Measurements from ENCODE around the gene FXYD7. TPM values are rescaled to one million over a fixed set of nuclear protein-coding genes. Genes with fewer than 3 reads are reported as not detected.

Gene FXYD7
- total and polyA plus RNA-seq, 3 experiments from 2014 or later: 0.60 to 12.9 (median 1.0) TPM

DNA sequence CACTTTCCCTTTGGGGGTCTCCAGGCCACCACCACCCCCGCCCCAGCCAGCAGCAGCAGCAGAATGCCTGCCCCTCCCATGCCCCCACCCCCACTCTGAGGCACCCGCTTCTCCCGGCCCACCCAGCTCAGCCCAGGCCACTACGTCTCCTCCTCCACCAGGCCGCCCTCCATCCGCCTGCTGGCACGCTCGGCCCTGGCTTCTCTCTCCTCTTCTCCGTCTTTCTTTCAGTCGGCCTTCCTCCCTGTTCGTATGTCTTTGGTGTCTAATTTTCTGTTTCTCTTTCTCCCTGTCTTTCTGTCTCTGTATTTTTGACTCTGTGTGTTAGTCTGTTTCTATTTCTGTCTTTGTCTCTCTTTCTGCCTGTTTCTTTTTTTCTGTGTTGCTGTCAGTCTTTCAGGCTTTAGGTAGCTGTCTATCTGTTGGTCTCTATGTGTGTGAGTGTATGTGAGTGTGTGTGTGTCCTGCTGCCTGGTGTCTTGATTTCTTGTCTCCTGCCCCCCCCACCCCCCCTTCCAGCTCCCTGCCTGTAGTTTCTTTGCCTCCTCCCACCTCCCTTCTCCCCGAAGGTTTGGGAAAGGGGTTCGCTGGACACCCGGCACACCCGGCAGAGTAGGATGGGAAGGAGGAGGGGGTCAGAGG is 8.3 kb upstream of the FXYD7 start, which contains the start of gene LGI4:
Gene LGI4, minus strand, starts transcription at position 459 of the 642 bp plus-strand sequence. Its CDS starts 379 bp downstream, at position 80.
- DNase-seq: no peak
- Histone ChIP-seq H3K9me3 (ENCODE audit: low read length) (no peaks in the 10 kb centered on the region), H3K4me1 (ENCODE audit: insufficient read depth, low read length) (no peaks in the 10 kb centered on the region), H3K27me3 (ENCODE audit: insufficient read depth, low read length, poor library complexity, severe bottlenecking) (no peaks in the 10 kb centered on the region), H3K27ac (ENCODE audit: low read depth, low read length) (no peak within 1 kb of the TSS), H3K4me3 (ENCODE audit: low read length) (no peak within 1 kb of the TSS), H3K36me3 (ENCODE audit: insufficient read depth, low read length) (no peaks in the 10 kb centered on the region)
- Mint-ChIP-seq H3K4me3 (no peak within 1 kb of the TSS), H3K9me3 (no peaks in the 10 kb centered on the region), H3K27ac (peak within 1 kb of the TSS in 3 of 8 donors; percentile 5 to 76 (median 18)), H3K36me3 (no peaks in the 10 kb centered on the region), H3K27me3 (peaks cover 0 to 4% of the 10 kb centered on the region in 2 donors), H3K4me1 (peaks cover 0 to 10% (median 7%) of the 10 kb centered on the region in 3 donors)
- POLR2A ChIA-PET: no interaction called here
- CTCF ChIA-PET: interaction anchor here (1.0 to 1.4 kb wide), 4 partner anchors 10 to 91 kb away, joined by 3 to 4 read pairs (median 3); no protein-coding TSS in a partner anchor

DNA sequence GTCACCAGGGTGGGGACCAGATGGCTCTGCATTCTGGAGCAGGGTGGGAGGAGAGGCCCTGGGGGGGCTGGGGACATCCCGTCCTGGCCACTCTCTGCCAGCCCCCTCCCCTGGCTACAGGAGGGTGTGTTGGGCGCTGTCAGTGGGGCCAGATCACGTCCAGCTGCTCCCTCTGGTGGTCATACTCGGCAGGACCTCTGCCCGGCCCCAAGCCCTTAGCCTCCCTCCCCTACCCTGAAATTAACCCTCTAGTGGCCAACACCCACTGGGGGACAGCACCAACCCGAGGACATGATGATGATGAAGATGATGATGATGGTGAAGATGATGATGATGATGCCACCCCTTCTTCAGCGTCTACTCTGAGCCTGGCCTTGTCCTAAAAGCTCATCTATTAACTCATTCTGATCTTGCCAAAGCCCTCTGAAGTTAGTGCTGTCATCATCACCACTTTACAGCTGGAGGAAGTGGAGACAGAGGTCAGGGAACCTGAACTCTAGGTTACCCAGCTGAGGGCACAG is 7.6 kb upstream of the FXYD7 start:
- POLR2A ChIA-PET: no interaction called here
- no peaks in the 10 kb centered on the region for H3K4me1 ChIP-seq (ENCODE audit: insufficient read depth, low read length)
- H3K36me3 ChIP-seq (ENCODE audit: insufficient read depth, low read length): no peaks in the 10 kb centered on the region
- H3K9me3 Mint-ChIP-seq: no peaks in the 10 kb centered on the region
- H3K4me1 Mint-ChIP-seq: peaks cover under 1 to 10% (median 7%) of the 10 kb centered on the region in 3 donors
- H3K27me3 ChIP-seq (ENCODE audit: insufficient read depth, low read length, poor library complexity, severe bottlenecking): no peaks in the 10 kb centered on the region
- no peak overlapping the region for H3K4me3 Mint-ChIP-seq
- H3K36me3 Mint-ChIP-seq: no peaks in the 10 kb centered on the region
- H3K27ac Mint-ChIP-seq: peak overlapping the region in 1 of 8 donors; percentile 76
- peak; percentile 29 to 65 (median 44) for DNase-seq
- no peak overlapping the region for H3K4me3 ChIP-seq (ENCODE audit: low read length)
- H3K27me3 Mint-ChIP-seq: peaks cover 0 to 4% of the 10 kb centered on the region in 2 donors
- H3K9me3 ChIP-seq (ENCODE audit: low read length): no peaks in the 10 kb centered on the region
- no peak overlapping the region for H3K27ac ChIP-seq (ENCODE audit: low read depth, low read length)
- CTCF ChIA-PET: interaction anchor here (0.8 to 2.3 kb wide), 9 partner anchors 8 to 82 kb away, joined by 3 to 9 read pairs (median 4); no protein-coding TSS in a partner anchor

- Histone ChIP-seq H3K9me3 (ENCODE audit: low read length) (no peaks in the 10 kb centered on the region), H3K27ac (ENCODE audit: low read depth, low read length) (no peak overlapping the region), H3K36me3 (ENCODE audit: insufficient read depth, low read length) (no peaks in the 10 kb centered on the region), H3K4me1 (ENCODE audit: insufficient read depth, low read length) (peaks cover 5% of the 10 kb centered on the region), H3K4me3 (ENCODE audit: low read length) (no peak overlapping the region), H3K27me3 (ENCODE audit: insufficient read depth, low read length, poor library complexity, severe bottlenecking) (no peaks in the 10 kb centered on the region)
- Mint-ChIP-seq H3K4me3 (no peak overlapping the region), H3K36me3 (no peaks in the 10 kb centered on the region), H3K27me3 (peaks cover 1 to 4% of the 10 kb centered on the region in 2 donors), H3K27ac (no peak overlapping the region), H3K9me3 (no peaks in the 10 kb centered on the region), H3K4me1 (peaks cover 8 to 18% (median 12%) of the 10 kb centered on the region in 3 donors)
- POLR2A ChIA-PET: no interaction called here
- no peak for DNase-seq
- CTCF ChIA-PET: interaction anchor here (0.8 to 2.3 kb wide), 10 partner anchors 9 to 81 kb away, joined by 3 to 9 read pairs (median 4); partner anchors contain the start of gene FXYD5
Observed at GRCh38 chr19:35136231-35136630, 6.8 kb upstream of the FXYD7 start.

- no peaks in the 10 kb centered on the region for H3K9me3 Mint-ChIP-seq
- H3K36me3 Mint-ChIP-seq: no peaks in the 10 kb centered on the region
- H3K27ac Mint-ChIP-seq: peak overlapping the region in 2 of 8 donors; percentile 17 to 51
- POLR2A ChIA-PET: no interaction called here
- CTCF ChIA-PET: interaction anchor here (1.1 to 2.3 kb wide), 5 partner anchors 9 to 70 kb away, joined by 3 to 9 read pairs (median 5); partner anchors contain the start of gene FXYD5
- Histone ChIP-seq H3K27ac (ENCODE audit: low read depth, low read length) (no peak overlapping the region), H3K9me3 (ENCODE audit: low read length) (no peaks in the 10 kb centered on the region), H3K4me1 (ENCODE audit: insufficient read depth, low read length) (peaks cover 13% of the 10 kb centered on the region), H3K27me3 (ENCODE audit: insufficient read depth, low read length, poor library complexity, severe bottlenecking) (no peaks in the 10 kb centered on the region), H3K4me3 (ENCODE audit: low read length) (no peak overlapping the region), H3K36me3 (ENCODE audit: insufficient read depth, low read length) (no peaks in the 10 kb centered on the region)
- peaks cover 7 to 8% of the 10 kb centered on the region in 2 donors for H3K27me3 Mint-ChIP-seq
- H3K4me1 Mint-ChIP-seq: peaks cover 16 to 27% (median 21%) of the 10 kb centered on the region in 3 donors
- no peak for DNase-seq
- no peak overlapping the region for H3K4me3 Mint-ChIP-seq
Observed at GRCh38 chr19:35136977-35137702, 5.9 kb upstream of the FXYD7 start.

- H3K9me3 Mint-ChIP-seq: no peaks in the 10 kb centered on the region
- Histone ChIP-seq H3K27me3 (ENCODE audit: insufficient read depth, low read length, poor library complexity, severe bottlenecking) (no peaks in the 10 kb centered on the region), H3K9me3 (ENCODE audit: low read length) (no peaks in the 10 kb centered on the region), H3K36me3 (ENCODE audit: insufficient read depth, low read length) (no peaks in the 10 kb centered on the region), H3K27ac (ENCODE audit: low read depth, low read length) (no peak within 1 kb of the TSS), H3K4me1 (ENCODE audit: insufficient read depth, low read length) (peaks cover 21% of the 10 kb centered on the region), H3K4me3 (ENCODE audit: low read length) (no peak within 1 kb of the TSS)
- H3K4me1 Mint-ChIP-seq: peaks cover 19 to 38% (median 24%) of the 10 kb centered on the region in 3 donors
- no peak for DNase-seq
- peak within 1 kb of the TSS in 1 of 7 donors; percentile 25 for H3K4me3 Mint-ChIP-seq
- ChIA-PET CTCF (no interaction called here), POLR2A (no interaction called here)
- peak within 1 kb of the TSS in 2 of 8 donors; percentile 23 to 94 for H3K27ac Mint-ChIP-seq
- H3K36me3 Mint-ChIP-seq: no peaks in the 10 kb centered on the region
- H3K27me3 Mint-ChIP-seq: peaks cover 7 to 8% of the 10 kb centered on the region in 2 donors
Observed at GRCh38 chr19:35138305-35138892, 4.7 kb upstream of the FXYD7 start, which contains the start of gene FXYD1. Gene FXYD1 (plus strand): TSS chr19:35138824. CDS start chr19:35140080, 1,256 bp downstream.

- H3K4me3 Mint-ChIP-seq: peak overlapping the region in 6 of 7 donors; percentile 42 to 71 (median 63)
- H3K27me3 Mint-ChIP-seq: peaks cover 7 to 10% of the 10 kb centered on the region in 2 donors
- no peaks in the 10 kb centered on the region for H3K9me3 Mint-ChIP-seq
- peak overlapping the region in 4 of 8 donors; percentile 40 to 89 (median 82) for H3K27ac Mint-ChIP-seq
- H3K36me3 Mint-ChIP-seq: no peaks in the 10 kb centered on the region
- H3K4me1 Mint-ChIP-seq: peaks cover 38 to 57% (median 40%) of the 10 kb centered on the region in 3 donors
- no peaks in the 10 kb centered on the region for H3K36me3 ChIP-seq (ENCODE audit: insufficient read depth, low read length)
- ChIA-PET POLR2A (interaction anchor here (0.9 to 3.2 kb wide), 3 partner anchors 13 to 21 kb away, joined by 3 to 34 read pairs (median 3); partner anchors contain the start of gene FXYD5), CTCF (interaction anchor here (1.6 to 2.5 kb wide), 3 partner anchors 13 to 29 kb away, joined by 4 to 29 read pairs (median 5); partner anchors contain the start of genes FXYD3 and FXYD5)
- no peak for DNase-seq
- H3K4me1 ChIP-seq (ENCODE audit: insufficient read depth, low read length): peaks cover 40% of the 10 kb centered on the region
- no peaks in the 10 kb centered on the region for H3K27me3 ChIP-seq (ENCODE audit: insufficient read depth, low read length, poor library complexity, severe bottlenecking)
- no peaks in the 10 kb centered on the region for H3K9me3 ChIP-seq (ENCODE audit: low read length)
- no peak overlapping the region for H3K4me3 ChIP-seq (ENCODE audit: low read length)
- H3K27ac ChIP-seq (ENCODE audit: low read depth, low read length): no peak overlapping the region
Observed at GRCh38 chr19:35140207-35140961, 2.7 kb upstream of the FXYD7 start.
